ENCODE results near the gene MYADML2.

The MYADML2 gene

GRCh38 chr17:81978524-81979298 lies 31.7 kb upstream of the MYADML2 start:
- DNase-seq (ENCODE audit: low read depth in 2 of 2) = no peak

GRCh38 chr17:81977211-81977808 lies 30.3 kb upstream of the MYADML2 start, which contains the start of gene ASPSCR1:
ASPSCR1 (plus strand) TSS chr17:81977629; CDS start chr17:81977647, 18 bp downstream.
- DNase-seq (ENCODE audit: low read depth in 2 of 2) = peak; percentile 86 to 93

GRCh38 chr17:81976332-81977210 lies 29.5 kb upstream of the MYADML2 start:
- peak; percentile 23 to 54 for DNase-seq (ENCODE audit: low read depth in 2 of 2)

GRCh38 chr17:81973432-81973831 lies 26.4 kb upstream of the MYADML2 start:
- DNase-seq (ENCODE audit: low read depth in 2 of 2) = no peak

GRCh38 chr17:81968850-81969812 lies 22.1 kb upstream of the MYADML2 start:
- DNase-seq (ENCODE audit: low read depth in 2 of 2) = no peak

GRCh38 chr17:81968396-81968745 lies 21.3 kb upstream of the MYADML2 start:
- DNase-seq (ENCODE audit: low read depth in 2 of 2) = no peak

- DNase-seq (ENCODE audit: low read depth in 2 of 2) = peak; percentile 84 to 85
Observed at GRCh38 chr17:81967533-81968395, 20.7 kb upstream of the MYADML2 start.

- no peak for DNase-seq (ENCODE audit: low read depth in 2 of 2)
Observed at GRCh38 chr17:81967244-81967532, 20.2 kb upstream of the MYADML2 start.

- no peak for DNase-seq (ENCODE audit: low read depth in 2 of 2)
Observed at GRCh38 chr17:81966343-81967243, 19.6 kb upstream of the MYADML2 start.

GRCh38 chr17:81964081-81964849 lies 17.2 kb upstream of the MYADML2 start:
- DNase-seq (ENCODE audit: low read depth in 2 of 2) = no peak

- DNase-seq (ENCODE audit: low read depth in 2 of 2) = no peak
Observed at GRCh38 chr17:81962499-81963441, 15.7 kb upstream of the MYADML2 start.

GRCh38 chr17:81961521-81962498 lies 14.8 kb upstream of the MYADML2 start:
- no peak for DNase-seq (ENCODE audit: low read depth in 2 of 2)

GRCh38 chr17:81961087-81961511 lies 14.1 kb upstream of the MYADML2 start, which contains the start of gene NOTUM:
NOTUM (minus strand) TSS chr17:81961187; CDS start chr17:81960909, 278 bp downstream.
- no peak for DNase-seq (ENCODE audit: low read depth in 2 of 2)

GRCh38 chr17:81960130-81960958 lies 13.3 kb upstream of the MYADML2 start:
- no peak for DNase-seq (ENCODE audit: low read depth in 2 of 2)

Measured in stimulated activated CD4-positive, alpha-beta T cell treated with anti-CD3 and anti-CD28 coated beads, Interleukin-4, amount 100 ng/mL, for 48 hours (primary cell).